Left ventricle myocardium superior (tissue), 1 donor: ENCODE data around the gene CETP. TPM values are rescaled to one million over a fixed set of nuclear protein-coding genes. Genes with fewer than 3 reads are reported as not detected.
A peak's percentile ranks its signal among the peaks of the same experiment; 100 is the strongest.

Experiments
- ATAC-seq: fragments of 200-7000 bp; cut with Tn5 transposase; one replicate; pipeline ENCODE4 v1.9.1; 2020; ENCODE audit warnings: mild to moderate bottlenecking, moderate library complexity
- DNase-seq: peaks from one replicate; pipeline ENCODE4 v3.0.0-alpha.2; 2020
- intact Hi-C: fragments of 100-400 bp; cut with micrococcal nuclease; formaldehyde crosslinking; loops from one replicate; pipeline ENCODE4 v1.11.0; 2022
- long read RNA-seq: library from polyadenylated mRNA; unstranded; transcript quantifications from one replicate; pipeline ENCODE4 v2.0.0, GENCODE V29; 2021
- total RNA-seq: library from RNA; stranded (reverse); fragmentation: NEBNext Ultra II Directional; extraction: Animal tissue kit (Norgen Biotek cat#: 25700); gene quantifications from one replicate; pipeline ENCODE4 v1.2.1, GENCODE V29; 2021
- donor health status: DM: no; HTN: yes; CAD: no; lungs with severe emphysema.

CETP gene, protein sequence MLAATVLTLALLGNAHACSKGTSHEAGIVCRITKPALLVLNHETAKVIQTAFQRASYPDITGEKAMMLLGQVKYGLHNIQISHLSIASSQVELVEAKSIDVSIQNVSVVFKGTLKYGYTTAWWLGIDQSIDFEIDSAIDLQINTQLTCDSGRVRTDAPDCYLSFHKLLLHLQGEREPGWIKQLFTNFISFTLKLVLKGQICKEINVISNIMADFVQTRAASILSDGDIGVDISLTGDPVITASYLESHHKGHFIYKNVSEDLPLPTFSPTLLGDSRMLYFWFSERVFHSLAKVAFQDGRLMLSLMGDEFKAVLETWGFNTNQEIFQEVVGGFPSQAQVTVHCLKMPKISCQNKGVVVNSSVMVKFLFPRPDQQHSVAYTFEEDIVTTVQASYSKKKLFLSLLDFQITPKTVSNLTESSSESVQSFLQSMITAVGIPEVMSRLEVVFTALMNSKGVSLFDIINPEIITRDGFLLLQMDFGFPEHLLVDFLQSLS
- 0.37 TPM for total RNA-seq
- long read RNA-seq, partial matches to known transcripts, result 0 of 1 reads
- long read RNA-seq, other reads (novel, unspliced or antisense), result 0 of 1 reads

- peak; percentile 43 for ATAC-seq
- intact Hi-C loops, result loop anchor here (10.0 kb wide), 1 partner anchor 83 kb away; no protein-coding TSS in a partner anchor
- no peak for DNase-seq
Observed at GRCh38 chr16:56961851-56962281, at the start of gene CETP. Gene CETP (plus strand): TSS chr16:56961950. CDS start chr16:56961980, 30 bp downstream.

GRCh38 chr16:56912746-56913708, 48.7 kb upstream of the CETP start:
- ATAC-seq (no peak), DNase-seq (no peak)
- intact Hi-C loops, result no loop called here

DNA sequence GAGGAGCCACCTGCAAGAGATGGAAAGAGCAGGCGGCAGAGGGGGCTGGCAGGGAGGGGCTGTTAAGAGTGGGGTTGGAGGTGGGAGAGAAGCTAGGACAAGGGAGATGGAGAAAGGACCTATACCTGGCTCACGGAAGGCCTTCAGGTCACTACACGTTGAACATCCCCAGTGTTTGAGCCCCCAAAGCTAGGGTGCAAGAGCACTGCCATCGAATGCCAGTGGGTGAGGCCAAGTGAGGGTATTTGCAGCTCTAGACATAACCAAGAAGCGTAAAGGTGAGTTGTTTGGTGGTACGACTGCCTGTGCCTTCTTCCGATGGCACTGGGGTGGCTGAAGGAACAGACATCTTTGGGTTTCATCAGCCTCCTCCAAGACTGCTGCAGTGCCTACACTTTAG, 46.9 kb upstream of the CETP start:
- ATAC-seq (no peak), DNase-seq (no peak)
- intact Hi-C loops, result no loop called here

- no peak for ATAC-seq
- intact Hi-C loops, result no loop called here
- peak; percentile 57 for DNase-seq
Observed at GRCh38 chr16:56915336-56916119, 46.2 kb upstream of the CETP start.

- ATAC-seq (peak; percentile 56), DNase-seq (no peak)
- intact Hi-C loops, result no loop called here
Observed at GRCh38 chr16:56916571-56917403, 45.0 kb upstream of the CETP start.

- ATAC-seq (no peak), DNase-seq (no peak)
- intact Hi-C loops, result no loop called here
Observed at GRCh38 chr16:56918467-56919012, 43.2 kb upstream of the CETP start.

- ATAC-seq (no peak), DNase-seq (no peak)
- intact Hi-C loops, result no loop called here
Observed at GRCh38 chr16:56919099-56919800, 42.5 kb upstream of the CETP start.

DNA sequence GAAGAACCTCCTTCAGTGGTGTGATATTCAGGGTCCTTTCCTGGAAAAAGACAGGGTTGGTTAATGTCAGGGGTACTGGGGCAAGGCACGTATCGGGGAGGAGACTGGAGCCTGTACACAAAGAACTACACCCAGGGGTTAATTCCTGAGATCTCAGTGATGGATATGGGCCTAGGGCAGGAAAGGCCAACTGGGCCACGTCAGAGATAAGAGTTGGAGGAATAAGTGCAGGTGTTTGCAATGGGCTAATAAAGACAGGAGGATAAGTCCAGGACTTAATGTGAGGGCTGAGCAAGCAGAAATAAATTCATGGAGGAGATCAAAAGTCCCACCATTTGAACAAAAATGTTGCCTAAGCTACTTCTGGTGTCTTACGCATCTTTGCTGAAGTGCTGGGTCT, 40.2 kb upstream of the CETP start:
- intact Hi-C loops, result no loop called here
- ATAC-seq (no peak), DNase-seq (no peak)

- DNase-seq, result no peak
- ATAC-seq, result no peak
- intact Hi-C loops, result no loop called here
Observed at GRCh38 chr16:56923481-56924091, 38.2 kb upstream of the CETP start.

DNA sequence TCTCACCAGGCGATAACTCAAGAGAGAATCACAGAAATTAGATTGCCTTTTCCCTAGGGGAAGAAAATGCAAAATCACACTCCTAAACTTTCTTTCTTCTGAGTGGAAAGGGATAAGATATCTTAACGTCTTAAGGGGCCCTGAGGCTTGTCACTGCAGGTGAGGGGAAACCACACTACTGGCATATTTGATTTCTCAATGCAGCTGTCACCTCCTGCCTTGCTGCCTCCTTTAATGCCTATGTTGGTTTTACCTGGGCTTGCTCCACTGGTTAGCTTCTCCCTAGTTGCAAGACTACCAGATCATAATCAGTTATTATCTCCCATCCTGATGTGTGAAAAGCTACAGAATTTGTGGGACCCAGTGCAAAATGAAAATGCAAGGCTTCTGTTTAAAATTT, 34.3 kb upstream of the CETP start:
- intact Hi-C loops, result no loop called here
- DNase-seq (no peak), ATAC-seq (no peak)

DNA sequence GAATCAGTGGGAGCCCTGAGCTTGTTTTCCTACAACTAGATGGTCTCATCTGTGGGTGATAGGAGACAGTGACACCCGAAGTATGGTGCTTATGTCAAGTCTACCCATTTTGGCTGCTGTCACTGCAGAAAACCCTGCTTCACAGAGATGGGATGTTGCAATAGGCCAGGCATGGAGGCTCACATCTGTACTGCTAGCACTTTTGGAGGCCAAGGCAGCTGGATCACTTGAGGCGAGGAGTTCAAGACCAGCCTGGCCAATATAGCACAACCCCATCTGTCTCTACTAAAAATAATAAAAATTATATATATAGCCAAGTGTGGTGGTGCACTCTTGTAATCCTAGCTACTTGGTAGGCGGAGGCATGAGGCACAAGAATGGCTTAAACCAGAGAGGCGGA, 32.1 kb upstream of the CETP start:
- DNase-seq, result no peak
- ATAC-seq, result no peak
- intact Hi-C loops, result loop anchor here (10.0 kb wide), 1 partner anchor 65 kb away; the partner anchor contains the start of gene SLC12A3

DNA sequence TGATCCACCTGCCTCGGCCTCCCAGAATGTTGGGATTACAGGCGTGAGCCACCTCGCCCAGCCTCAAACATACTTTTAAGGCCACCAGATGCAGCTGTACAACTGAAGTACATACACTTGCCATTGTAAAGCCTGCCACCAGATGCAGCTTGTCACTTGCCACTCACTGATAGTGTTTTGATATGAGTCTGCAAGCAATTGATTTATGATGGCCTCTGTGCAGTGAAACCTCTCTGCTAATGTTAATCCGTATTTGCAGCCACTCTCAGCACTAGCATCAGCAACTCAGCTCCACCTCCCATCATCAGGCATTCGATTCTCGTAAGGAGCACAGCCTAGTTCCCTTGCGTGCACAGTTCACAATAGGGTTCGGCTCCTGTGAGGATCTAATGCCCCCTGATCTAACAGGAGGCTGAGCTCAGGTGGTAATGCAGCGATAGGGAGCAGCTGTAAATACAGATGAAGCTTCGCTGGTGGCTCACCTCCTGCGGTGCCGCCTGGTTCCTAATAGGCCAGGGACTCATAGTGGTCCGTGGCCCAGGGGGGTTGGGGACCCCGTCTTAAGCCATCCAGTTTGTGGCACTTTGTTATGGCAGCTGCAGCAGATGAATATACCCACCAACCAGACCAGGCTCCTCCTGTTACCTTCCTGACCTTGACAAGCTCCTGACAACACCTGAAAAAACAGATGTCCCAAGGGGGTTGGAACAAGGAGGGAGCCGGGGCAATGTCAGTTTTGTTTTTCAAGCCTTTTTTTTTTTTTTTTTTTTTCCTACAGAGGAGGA, 31.1 kb upstream of the CETP start:
- DNase-seq (no peak), ATAC-seq (no peak)
- intact Hi-C loops, result loop anchor here (10.0 kb wide), 1 partner anchor 66 kb away; the partner anchor contains the start of gene SLC12A3

- intact Hi-C loops, result loop anchor here (10.0 kb wide), 1 partner anchor 67 kb away; the partner anchor contains the start of gene SLC12A3
- DNase-seq (no peak), ATAC-seq (peak; percentile 0)
Observed at GRCh38 chr16:56931271-56931891, 30.4 kb upstream of the CETP start.

DNA sequence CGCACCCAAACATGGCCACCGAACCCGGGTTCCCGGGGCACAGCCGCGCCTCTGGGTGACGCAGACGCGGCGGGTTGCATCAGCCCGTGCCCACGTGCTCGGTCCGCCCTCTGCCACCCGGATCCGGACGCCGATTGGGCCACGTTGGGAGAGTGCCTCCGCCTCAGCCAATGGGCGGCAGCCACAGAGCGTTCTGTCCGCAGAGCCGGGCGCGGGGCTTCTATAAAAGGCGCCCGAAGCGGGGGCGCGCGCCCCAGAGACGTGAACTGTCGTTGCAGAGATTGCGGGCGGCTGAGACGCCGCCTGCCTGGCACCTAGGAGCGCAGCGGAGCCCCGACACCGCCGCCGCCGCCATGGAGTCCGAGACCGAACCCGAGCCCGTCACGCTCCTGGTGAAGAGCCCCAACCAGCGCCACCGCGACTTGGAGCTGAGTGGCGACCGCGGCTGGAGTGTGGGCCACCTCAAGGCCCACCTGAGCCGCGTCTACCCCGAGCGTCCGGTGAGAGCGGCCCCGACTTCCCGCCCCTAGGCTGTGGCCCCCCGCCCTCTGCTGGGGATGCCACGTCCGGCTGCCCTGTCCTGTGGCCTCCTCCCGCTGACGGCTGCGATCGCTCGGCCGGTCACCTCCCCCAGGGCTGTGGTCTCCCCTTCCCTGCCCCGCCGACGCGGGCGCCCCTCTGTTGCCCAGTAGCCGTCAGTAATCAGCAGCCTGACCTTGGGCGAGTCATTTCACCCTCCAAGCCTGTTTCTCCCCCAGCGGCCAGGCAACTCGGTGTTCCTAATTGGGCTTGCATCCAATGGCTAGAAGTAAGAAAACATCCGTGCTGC, 29.6 kb upstream of the CETP start, which contains the start of gene HERPUD1:
Gene HERPUD1 (plus strand): TSS at position 251 of the 829 bp plus-strand sequence. CDS start 103 bp downstream, at position 354.
- DNase-seq, result peak; percentile 99
- peak; percentile 95 for ATAC-seq
- intact Hi-C loops, result loop anchor here (10.0 kb wide), 1 partner anchor 67 kb away; the partner anchor contains the start of gene SLC12A3
